HepG2 (cell line): Measurements from ENCODE around the gene NPPC. TPM values are rescaled to one million over a fixed set of nuclear protein-coding genes. Genes with fewer than 3 reads are reported as not detected.

Source experiments
- ADNP ChIP-seq: sonication (generic); formaldehyde crosslinking; IDR thresholded peaks from 2 replicates; pipeline ENCODE4 v1.4.0; 2020; ENCODE audit warnings: missing genetic modification reagents
- ERF ChIP-seq: IDR thresholded peaks from 2 replicates; pipeline ENCODE4 v1.6.1; 2018; ENCODE audit warnings: missing biosample characterization, missing genetic modification reagents
- GTF2F1 ChIP-seq: fragments of 150-350 bp; IDR thresholded peaks from 2 replicates; pipeline ENCODE4 v1.6.1; 2014; ENCODE audit warnings: low read length
- HNF1B ChIP-seq: sonication (generic); formaldehyde crosslinking; IDR thresholded peaks from 2 replicates; pipeline ENCODE4 v1.5.1; 2020; ENCODE audit warnings: mild to moderate bottlenecking, moderate library complexity, missing genetic modification reagents
- IRF9 ChIP-seq: sonication (generic); formaldehyde crosslinking; IDR thresholded peaks from 2 replicates; pipeline ENCODE4 v1.8.0; 2022; ENCODE audit warnings: missing genetic modification reagents, mild to moderate bottlenecking, borderline replicate concordance
- MTA1 ChIP-seq: sonication (generic); formaldehyde crosslinking; IDR thresholded peaks from 2 replicates; pipeline ENCODE4 v1.4.0; 2020; ENCODE audit warnings: missing genetic modification reagents, mild to moderate bottlenecking, borderline replicate concordance
- MYC ChIP-seq: sonication (generic); formaldehyde crosslinking; IDR thresholded peaks from 2 replicates; pipeline ENCODE4 v1.9.0; 2021; ENCODE audit warnings: missing genetic modification reagents, borderline replicate concordance
- RAD21 ChIP-seq: fragments of 450-650 bp; formaldehyde crosslinking; IDR thresholded peaks from 2 replicates; pipeline ENCODE4 v1.5.0; 2020; ENCODE audit warnings: mild to moderate bottlenecking
- SP5 ChIP-seq: IDR thresholded peaks from 2 replicates; pipeline ENCODE4 v1.6.1; 2016; ENCODE audit warnings: low read depth, borderline replicate concordance
- ZC3H13 ChIP-seq: sonication (generic); formaldehyde crosslinking; IDR thresholded peaks from 2 replicates; pipeline ENCODE4 v1.8.1; 2023; ENCODE audit warnings: mild to moderate bottlenecking, missing genetic modification reagents, moderate library complexity
- ZMYM3 ChIP-seq: sonication (generic); formaldehyde crosslinking; IDR thresholded peaks from 2 replicates; pipeline ENCODE4 v1.5.1; 2020; ENCODE audit warnings: mild to moderate bottlenecking, missing genetic modification reagents
- ZMYM4 ChIP-seq: sonication (generic); formaldehyde crosslinking; IDR thresholded peaks from 2 replicates; pipeline ENCODE4 v1.8.1; 2023; ENCODE audit warnings: mild to moderate bottlenecking, missing genetic modification reagents
- ZNF292 ChIP-seq: sonication (generic); formaldehyde crosslinking; IDR thresholded peaks from 2 replicates; pipeline ENCODE4 v1.8.1; 2022; ENCODE audit warnings: mild to moderate bottlenecking, low read depth, missing genetic modification reagents, borderline replicate concordance
- ZNF44 ChIP-seq: sonication (generic); formaldehyde crosslinking; IDR thresholded peaks from 2 replicates; pipeline ENCODE4 v1.5.1; 2020; ENCODE audit warnings: mild to moderate bottlenecking, missing genetic modification reagents
- ZNF451 ChIP-seq: sonication (generic); formaldehyde crosslinking; IDR thresholded peaks from 2 replicates; pipeline ENCODE4 v1.5.0; 2020; ENCODE audit warnings: mild to moderate bottlenecking, missing genetic modification reagents
- ZNF607 ChIP-seq: sonication (generic); formaldehyde crosslinking; IDR thresholded peaks from 2 replicates; pipeline ENCODE4 v1.5.1; 2020; ENCODE audit warnings: missing genetic modification reagents, mild to moderate bottlenecking, borderline replicate concordance
- ZNF629 ChIP-seq: sonication (generic); formaldehyde crosslinking; conservative IDR thresholded peaks from 2 replicates; pipeline ENCODE4 v1.5.0; 2020; ENCODE audit warnings: missing genetic modification reagents
- ZNF674 ChIP-seq: sonication (generic); formaldehyde crosslinking; IDR thresholded peaks from 2 replicates; pipeline ENCODE4 v1.5.0; 2020; ENCODE audit warnings: low read depth, mild to moderate bottlenecking, missing genetic modification reagents
- ZNF768 ChIP-seq: sonication (generic); formaldehyde crosslinking; IDR thresholded peaks from 2 replicates; pipeline ENCODE4 v1.4.0; 2020; ENCODE audit warnings: missing genetic modification reagents
- ZNF891 ChIP-seq: sonication (generic); formaldehyde crosslinking; IDR thresholded peaks from 2 replicates; pipeline ENCODE4 v1.5.0; 2020; ENCODE audit warnings: mild to moderate bottlenecking, missing genetic modification reagents
- polyA plus RNA-seq, 8 experiments: library from polyadenylated mRNA; depleted of rRNA in 3 of 8; stranded (reverse) in 7 of 8; unstranded in 1 of 8; fragments of >200 nt; fragmentation: Illumina TruSeq in 4 of 8; extraction: Trizol in 4 of 8; gene quantifications; 2 replicates each; pipeline versions ENCODE4 v1.2.1 to v1.2.3, GENCODE V29; 2011 to 2016; ENCODE audit warnings: low read depth in 4 of 8, missing spikeins in 1 of 8, mixed read lengths in 1 of 8; ENCODE audit not compliant: insufficient read depth in 1 of 8
- total RNA-seq, 5 experiments: library from RNA; depleted of rRNA; stranded (reverse); fragments of >200 nt; fragmentation: Illumina TruSeq; extraction: Trizol; gene quantifications; 2 replicates each; pipeline ENCODE4 v1.2.3, GENCODE V29; 2016; ENCODE audit warnings: low read depth in 1 of 5
- TF ChIP-seq, protein P1 (sequence below): sonication (generic); formaldehyde crosslinking; IDR thresholded peaks from 2 replicates; pipeline ENCODE4 v1.5.1; 2020; ENCODE audit warnings: mild to moderate bottlenecking, missing genetic modification reagents, moderate library complexity
- TF ChIP-seq, protein P2 (sequence below): sonication (generic); formaldehyde crosslinking; conservative IDR thresholded peaks from 2 replicates; pipeline ENCODE4 v1.4.0; 2020; ENCODE audit warnings: missing genetic modification reagents

Gene NPPC
- total and polyA plus RNA-seq, 2 of the 13 experiments (the other 11 are each of a cell fraction or from before 2014, with no cell fraction given), result 0.11 TPM; not detected in 1

DNA sequence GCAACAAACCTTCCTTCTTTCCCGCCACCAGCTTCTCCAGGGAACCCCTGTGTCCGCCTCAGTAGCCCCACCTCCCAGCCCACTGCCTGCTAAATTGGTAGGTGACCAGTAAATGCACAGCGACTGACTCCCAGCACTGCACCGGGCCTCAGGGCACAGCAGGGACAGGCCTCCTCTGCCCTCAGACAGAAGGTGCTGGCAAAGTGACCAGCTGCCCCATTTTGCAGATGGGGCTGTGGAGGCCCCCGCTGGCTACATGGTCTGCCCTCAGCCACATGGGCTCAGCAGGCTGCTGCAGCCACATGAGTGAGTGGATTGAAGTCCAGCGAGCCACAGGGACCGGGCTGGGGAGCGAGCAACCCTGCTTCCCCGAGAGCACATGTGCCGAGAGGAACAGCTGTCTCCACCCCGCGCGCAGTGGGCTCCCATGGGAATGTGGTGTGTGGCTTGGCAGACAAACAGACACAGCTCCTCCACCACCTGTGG, 7.8 kb upstream of the NPPC start (continued):
- TF ChIP-seq MTA1 (CRISPR knock-in tag) (0 out of 2 replicates have a peak, but pooled peaks have one; percentile 24), GTF2F1 (no peak), ZNF44 (0 out of 2 replicates have a peak, but pooled peaks have one; percentile 30), ZNF629 (peak; percentile 98), ADNP (CRISPR knock-in tag) (peak; percentile 82; the same call in 1 of the 2 replicates), ZNF292 (CRISPR knock-in tag) (0 out of 2 replicates have a peak, but pooled peaks have one; percentile 41), ZNF674 (CRISPR knock-in tag) (no peak), ZNF451 (CRISPR knock-in tag) (no peak; the same call in 1 of the 2 replicates), ZNF607 (CRISPR knock-in tag) (peak; percentile 47; the same call in 1 of the 2 replicates), RAD21 (0 out of 2 replicates have a peak, but pooled peaks have one; percentile 1), ERF (CRISPR knock-in tag) (no peak), ZNF891 (CRISPR knock-in tag) (0 out of 2 replicates have a peak, but pooled peaks have one; percentile 33), HNF1B (CRISPR knock-in tag) (0 out of 2 replicates have a peak, but pooled peaks have one; percentile 32), ZMYM4 (CRISPR knock-in tag) (0 out of 2 replicates have a peak, but pooled peaks have one; percentile 4), ZMYM3 (peak; percentile 95), MYC (CRISPR knock-in tag) (peak; percentile 35; the same call in 1 of the 2 replicates), IRF9 (CRISPR knock-in tag) (0 out of 2 replicates have a peak, but pooled peaks have one; percentile 0), ZC3H13 (CRISPR knock-in tag) (0 out of 2 replicates have a peak, but pooled peaks have one; percentile 21), ZNF768 (CRISPR knock-in tag) (peak; percentile 11; the same call in 1 of the 2 replicates), SP5 (CRISPR knock-in tag) (no peak)
- TF ChIP-seq, protein P1, sequence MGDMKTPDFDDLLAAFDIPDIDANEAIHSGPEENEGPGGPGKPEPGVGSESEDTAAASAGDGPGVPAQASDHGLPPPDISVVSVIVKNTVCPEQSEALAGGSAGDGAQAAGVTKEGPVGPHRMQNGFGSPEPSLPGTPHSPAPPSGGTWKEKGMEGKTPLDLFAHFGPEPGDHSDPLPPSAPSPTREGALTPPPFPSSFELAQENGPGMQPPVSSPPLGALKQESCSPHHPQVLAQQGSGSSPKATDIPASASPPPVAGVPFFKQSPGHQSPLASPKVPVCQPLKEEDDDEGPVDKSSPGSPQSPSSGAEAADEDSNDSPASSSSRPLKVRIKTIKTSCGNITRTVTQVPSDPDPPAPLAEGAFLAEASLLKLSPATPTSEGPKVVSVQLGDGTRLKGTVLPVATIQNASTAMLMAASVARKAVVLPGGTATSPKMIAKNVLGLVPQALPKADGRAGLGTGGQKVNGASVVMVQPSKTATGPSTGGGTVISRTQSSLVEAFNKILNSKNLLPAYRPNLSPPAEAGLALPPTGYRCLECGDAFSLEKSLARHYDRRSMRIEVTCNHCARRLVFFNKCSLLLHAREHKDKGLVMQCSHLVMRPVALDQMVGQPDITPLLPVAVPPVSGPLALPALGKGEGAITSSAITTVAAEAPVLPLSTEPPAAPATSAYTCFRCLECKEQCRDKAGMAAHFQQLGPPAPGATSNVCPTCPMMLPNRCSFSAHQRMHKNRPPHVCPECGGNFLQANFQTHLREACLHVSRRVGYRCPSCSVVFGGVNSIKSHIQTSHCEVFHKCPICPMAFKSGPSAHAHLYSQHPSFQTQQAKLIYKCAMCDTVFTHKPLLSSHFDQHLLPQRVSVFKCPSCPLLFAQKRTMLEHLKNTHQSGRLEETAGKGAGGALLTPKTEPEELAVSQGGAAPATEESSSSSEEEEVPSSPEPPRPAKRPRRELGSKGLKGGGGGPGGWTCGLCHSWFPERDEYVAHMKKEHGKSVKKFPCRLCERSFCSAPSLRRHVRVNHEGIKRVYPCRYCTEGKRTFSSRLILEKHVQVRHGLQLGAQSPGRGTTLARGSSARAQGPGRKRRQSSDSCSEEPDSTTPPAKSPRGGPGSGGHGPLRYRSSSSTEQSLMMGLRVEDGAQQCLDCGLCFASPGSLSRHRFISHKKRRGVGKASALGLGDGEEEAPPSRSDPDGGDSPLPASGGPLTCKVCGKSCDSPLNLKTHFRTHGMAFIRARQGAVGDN (CRISPR knock-in tag), result peak; percentile 68; the same call in 1 of the 2 replicates
- TF ChIP-seq, protein P2, sequence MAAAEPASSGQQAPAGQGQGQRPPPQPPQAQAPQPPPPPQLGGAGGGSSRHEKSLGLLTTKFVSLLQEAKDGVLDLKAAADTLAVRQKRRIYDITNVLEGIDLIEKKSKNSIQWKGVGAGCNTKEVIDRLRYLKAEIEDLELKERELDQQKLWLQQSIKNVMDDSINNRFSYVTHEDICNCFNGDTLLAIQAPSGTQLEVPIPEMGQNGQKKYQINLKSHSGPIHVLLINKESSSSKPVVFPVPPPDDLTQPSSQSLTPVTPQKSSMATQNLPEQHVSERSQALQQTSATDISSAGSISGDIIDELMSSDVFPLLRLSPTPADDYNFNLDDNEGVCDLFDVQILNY (CRISPR knock-in tag), result 0 out of 2 replicates have a peak, but pooled peaks have one; percentile 22
